ENCODE results near the gene SMIM20.
"Not testable (repeated sequence)": the region's sequence is repeated elsewhere in the genome, so short reads cannot be mapped to it uniquely, and the experiment has no call there.

Gene SMIM20

GRCh38 chr4:25913851-25914669 is at the start of gene SMIM20:
SMIM20 (plus strand) TSS chr4:25914220; CDS start chr4:25914314, 94 bp downstream.
- DNase-seq, result peak; percentile 95

DNA sequence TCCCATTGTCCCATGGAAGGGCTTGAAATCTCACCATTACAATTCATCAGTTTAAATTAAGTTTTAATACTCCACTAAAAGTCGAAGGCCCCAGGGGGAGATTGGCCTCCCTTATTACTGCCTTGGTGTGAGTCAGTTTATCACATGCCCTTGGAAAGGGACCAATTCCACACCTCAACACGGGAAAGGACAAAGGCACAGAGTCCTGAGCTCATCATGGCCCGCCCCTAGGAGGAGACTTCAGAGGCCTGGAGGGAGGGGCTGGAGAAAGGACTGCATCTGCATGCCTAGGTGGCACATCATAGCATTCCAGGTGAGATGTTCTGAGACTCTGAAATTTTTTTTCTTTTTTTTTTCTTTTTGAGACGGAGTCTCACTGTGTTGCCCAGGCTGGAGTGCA is 48.4 kb upstream of the SMIM20 start:
- no peak for DNase-seq

DNA sequence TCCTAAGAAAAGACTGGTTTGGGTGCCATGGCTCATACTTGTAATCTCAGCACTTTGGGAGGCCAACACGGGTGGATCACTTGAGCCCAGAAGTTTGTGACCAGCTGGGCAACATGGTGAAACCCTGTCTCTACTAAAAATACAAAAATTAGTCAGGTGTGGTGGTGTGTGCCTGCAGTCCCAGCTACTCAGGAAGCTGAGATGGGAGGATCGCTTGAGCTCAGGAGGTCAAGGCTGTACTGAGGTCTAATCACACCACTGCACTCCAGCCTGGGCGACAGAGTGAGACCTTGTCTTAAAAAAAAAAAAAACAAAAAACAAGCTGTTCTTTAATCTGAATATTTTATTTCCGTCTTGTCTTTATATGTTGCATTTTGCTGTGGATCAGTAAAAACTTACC is 47.6 kb upstream of the SMIM20 start:
- DNase-seq, result not testable (repeated sequence)

- DNase-seq, result no peak
Measured at GRCh38 chr4:25867781-25868294, 46.2 kb upstream of the SMIM20 start.

- DNase-seq, result no peak
Measured at GRCh38 chr4:25870081-25870480, 43.9 kb upstream of the SMIM20 start.

- no peak for DNase-seq
Measured at GRCh38 chr4:25872851-25873631, 41.0 kb upstream of the SMIM20 start.

DNA sequence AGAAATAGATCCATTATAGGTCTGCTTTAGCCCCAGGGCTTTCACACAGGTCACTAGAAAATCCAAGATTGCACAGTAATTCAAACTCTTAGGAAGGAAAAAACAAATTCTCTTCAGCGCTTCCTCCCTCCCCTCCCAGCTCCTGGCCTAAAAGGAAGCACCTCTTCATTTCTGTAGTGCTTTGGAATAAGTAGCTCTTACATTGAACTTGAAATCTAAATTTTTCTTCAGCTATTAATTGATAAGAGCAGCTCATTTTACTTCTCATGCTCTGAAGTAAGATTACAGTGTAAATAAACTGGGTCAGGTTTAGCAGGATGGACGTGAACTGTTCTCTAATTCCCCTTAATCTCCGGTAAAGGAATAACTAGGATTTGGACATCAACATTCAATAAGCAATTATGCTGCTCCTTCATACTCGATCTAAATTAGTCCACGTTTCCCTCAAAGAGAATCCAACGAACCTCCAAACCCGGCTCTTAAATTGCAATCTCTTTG is 40.3 kb upstream of the SMIM20 start:
- DNase-seq, result no peak

- no peak for DNase-seq
Measured at GRCh38 chr4:25874655-25875054, 39.4 kb upstream of the SMIM20 start.

DNA sequence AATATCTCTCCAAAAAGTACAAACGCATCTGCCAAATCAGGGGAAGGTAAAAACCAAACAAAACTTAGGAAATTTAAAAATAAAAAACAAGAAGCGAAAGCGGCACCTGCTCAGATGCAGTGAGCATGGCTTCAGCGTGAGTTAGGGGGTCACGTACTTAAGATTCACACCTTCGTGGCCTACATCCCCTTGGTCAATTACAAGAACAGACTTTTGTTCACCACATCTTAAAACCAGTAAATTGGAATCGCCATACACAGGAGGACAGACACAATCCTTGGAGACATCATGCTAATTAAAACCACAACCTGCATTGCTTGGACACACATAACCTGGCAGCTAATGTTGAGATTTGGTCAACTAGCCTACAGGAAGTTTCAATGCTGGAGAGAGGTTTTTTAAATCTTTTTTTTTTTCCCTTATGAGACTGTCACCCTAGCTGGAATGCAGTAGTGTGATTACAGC is 38.7 kb upstream of the SMIM20 start:
- no peak for DNase-seq

- DNase-seq, result no peak
Measured at GRCh38 chr4:25878676-25879075, 35.3 kb upstream of the SMIM20 start.

DNA sequence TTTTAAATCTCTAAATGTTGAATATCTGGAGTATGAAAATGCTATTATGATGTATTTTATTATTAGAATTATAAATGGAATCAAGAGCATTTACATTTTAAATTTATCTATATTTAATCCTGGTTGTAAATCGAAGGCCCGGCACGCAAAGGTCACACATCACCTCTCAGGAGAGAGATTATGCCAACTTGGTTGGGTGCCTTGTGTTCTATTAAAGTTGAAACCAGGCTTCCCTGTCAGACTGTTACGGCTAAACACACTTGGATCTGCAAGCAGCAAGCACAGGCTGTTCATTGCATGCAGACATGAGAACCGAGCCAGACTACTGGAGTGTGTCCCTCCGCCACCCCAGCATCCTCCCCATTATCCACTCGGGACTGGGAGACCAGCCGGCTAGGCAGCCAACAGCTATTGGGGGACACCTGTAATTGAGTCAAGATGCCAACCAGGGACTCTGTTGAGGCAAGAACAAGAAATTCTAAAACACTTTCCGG is 34.9 kb upstream of the SMIM20 start:
- no peak for DNase-seq

DNA sequence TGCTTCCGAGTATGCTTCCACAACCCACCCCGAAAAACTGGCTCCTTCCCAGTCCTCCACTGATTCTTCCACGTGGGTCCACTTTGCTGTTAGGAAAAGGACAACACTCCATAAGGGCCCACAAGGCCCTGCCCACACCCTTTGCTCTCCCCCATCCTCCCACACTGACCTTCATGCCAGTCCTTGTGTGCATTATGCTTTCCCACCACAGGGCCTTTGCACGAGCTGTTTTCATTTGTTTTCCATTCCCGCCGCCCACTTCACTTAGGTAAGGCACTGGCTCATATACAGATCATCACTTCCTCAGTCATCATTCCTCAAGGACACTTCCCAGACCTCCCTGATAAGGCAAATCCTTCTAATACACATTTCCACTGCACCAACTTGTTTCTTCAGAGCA is 34.4 kb upstream of the SMIM20 start:
- DNase-seq, result no peak

DNA sequence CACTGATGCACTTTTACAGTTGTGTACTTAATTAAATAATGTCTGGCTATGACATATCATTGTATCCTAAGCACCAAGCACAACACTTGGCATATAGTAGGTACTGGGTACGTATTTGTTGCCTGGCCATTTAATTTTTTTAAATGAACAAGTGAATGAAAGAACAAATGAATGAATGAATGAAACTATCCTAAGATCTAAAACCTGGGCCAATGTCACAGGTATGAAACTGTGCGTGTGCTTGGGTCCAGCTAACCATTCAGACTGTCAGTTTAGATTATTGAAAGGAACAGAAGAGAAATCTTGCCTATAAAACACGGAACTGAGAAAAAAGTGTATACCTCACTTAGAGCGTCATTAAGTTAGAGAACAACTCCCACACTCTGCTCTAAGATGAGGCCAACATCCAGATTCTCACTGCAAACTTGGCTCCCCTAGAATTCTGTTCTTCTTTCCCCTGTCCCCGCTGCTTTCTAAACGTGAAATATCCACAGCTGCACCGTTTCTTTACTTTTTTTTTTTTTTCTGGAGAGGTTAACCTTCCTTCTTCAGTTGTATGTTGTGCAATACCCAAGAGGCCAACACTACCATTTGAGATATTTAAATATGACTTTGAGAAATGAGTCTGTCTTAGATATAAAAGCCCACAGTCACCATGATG is 33.9 kb upstream of the SMIM20 start:
- no peak for DNase-seq

DNA sequence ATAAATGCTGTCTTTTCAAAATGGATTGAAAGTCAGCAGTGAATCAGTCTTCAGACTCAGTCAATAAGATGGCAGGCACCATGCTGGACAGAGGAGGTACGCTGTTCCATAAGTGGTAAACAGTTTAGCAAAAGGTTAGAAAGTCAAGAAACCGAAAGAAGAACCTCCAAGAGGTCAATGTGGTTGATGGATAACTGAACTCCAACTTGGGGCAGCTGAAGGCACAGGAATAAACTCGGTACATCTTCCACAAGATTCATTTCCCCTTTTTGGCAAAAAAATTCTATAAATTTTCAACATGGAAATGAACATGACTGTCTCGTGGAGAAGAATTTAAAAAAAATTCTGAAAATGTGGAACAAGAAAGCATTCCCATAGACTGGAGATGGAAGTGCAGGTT is 32.8 kb upstream of the SMIM20 start:
- DNase-seq, result no peak

DNA sequence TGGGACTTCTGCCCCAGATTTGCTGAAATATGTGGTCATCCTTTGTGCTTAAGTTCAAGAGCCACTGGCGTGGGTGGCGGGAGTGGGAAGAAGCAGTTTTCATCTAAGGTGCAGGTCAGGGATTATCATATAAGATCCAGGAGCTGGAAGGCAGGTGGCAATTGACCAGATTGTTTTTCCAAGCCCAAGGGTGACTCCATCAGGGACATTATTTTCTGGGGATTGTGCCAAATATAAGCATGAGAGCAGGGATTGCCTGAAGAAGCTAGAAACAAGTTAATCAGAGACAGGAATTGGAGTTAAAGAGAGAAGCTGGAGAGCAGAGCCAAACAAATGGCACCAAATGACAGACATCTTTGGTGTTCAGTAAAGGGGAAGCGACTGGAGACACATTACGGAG is 31.8 kb upstream of the SMIM20 start:
- no peak for DNase-seq

DNA sequence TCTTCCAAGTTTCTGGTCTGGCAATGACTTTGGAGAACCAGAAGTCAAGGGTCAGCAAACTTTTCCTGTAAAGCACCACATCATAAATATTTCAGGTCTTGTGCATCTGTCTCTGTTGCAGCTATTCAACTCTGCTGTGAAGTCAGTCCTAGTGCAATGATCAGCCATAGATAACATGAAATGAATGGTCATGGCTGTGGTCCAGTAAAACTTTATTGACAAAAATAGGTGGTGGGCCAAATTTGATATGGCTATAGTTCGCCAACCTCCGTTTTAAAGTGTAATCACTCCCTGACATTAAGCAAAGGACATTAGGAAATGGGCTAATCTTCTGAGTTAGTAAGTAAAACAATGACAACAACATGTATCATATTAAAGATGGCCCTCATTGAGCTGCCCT is 30.5 kb upstream of the SMIM20 start:
- DNase-seq, result no peak

GRCh38 chr4:25884031-25884782 is 29.8 kb upstream of the SMIM20 start:
- DNase-seq, result no peak

- DNase-seq, result no peak
Measured at GRCh38 chr4:25888781-25889180, 25.2 kb upstream of the SMIM20 start.

DNA sequence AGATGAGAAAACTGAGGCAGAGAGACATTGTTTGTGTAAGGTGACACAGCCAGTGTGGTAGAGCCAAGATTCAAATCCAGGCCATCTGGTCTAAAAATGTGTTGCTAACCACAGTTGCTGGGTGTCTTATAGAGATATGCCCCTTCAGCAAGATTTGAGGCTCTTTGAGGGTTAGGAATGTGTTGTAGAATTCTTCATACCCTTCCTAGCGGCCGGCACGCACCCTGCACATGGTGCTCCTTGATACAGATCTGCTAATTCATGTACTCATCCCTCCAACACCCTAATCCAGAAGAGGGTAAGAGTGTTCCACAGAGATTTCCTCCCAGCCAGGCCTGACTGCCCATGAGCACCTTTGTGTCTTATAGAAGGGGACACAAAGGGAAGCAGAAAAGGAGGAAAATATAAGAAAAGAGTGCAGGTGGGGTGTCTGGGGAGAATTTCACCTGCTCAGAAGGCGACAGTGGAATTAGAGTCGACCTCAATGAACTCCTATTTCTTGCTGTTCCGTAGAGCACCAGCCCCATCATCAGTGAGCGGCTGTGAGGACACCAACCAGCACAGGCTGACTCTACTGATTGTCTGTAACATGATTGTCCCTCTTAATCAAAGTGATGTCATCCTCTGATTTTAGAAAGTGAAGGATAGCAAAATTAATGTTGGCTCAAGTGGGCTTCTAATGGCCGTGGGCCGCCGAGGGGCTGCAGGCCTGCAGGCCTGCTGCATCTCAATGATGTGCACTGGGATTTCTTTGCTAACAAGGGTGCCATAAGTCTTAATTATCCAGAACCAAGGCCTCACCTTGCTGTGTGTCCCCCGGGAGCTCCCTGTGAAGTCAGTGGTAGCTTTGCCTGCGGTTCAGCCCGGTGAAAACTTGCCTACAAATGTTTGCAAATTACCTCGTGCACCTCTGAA is 24.2 kb upstream of the SMIM20 start:
- DNase-seq, result no peak

- DNase-seq, result no peak
Measured at GRCh38 chr4:25890571-25891485, 23.2 kb upstream of the SMIM20 start.

All from activated effector memory CD4-positive, alpha-beta T cell treated with anti-CD3 and anti-CD28 coated beads, Interleukin-2, amount 50 U/mL, for 16 hours (primary cell).